MM.1S (cell line): ENCODE results near the gene CSE1L.

Source experiments
- EZH2 ChIP-seq: fragments of 300-600 bp; sonication (generic); optimal IDR thresholded peaks from 2 replicates; pipeline ENCODE3; 2017; ENCODE audit warnings: low read depth, mild to moderate bottlenecking, antibody characterized with exemption, low read length, mixed read lengths
- TF ChIP-seq, protein P1 (sequence below): fragments of 300-600 bp; sonication (generic); IDR thresholded peaks from 2 replicates; pipeline ENCODE4 v1.5.1; 2016; ENCODE audit warnings: antibody characterized with exemption, low read length, mixed read lengths

DNA sequence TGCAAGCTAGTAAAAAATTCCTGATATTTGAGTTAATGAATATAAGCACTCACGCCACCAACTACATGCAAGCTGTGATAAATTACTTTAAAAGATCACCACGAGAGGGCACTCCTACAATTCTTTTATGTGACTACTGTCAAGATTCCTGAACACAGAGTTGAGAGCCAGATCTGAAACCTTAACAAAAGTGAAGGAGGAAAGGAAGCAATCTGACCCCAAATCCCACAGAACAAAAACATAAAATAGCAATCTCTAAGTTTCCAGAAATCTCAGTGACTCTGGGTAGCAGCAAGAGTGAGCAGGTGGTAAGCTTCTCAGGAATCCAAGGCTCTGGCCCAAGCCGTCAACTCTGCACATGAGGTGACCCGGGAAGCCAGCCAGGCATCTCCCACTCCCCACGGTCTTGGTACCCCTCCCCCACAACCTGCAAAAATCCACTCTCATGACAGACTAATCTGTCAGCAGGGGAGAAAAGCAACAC lies 86.9 kb downstream of the CSE1L start:
- TF ChIP-seq, protein P1, sequence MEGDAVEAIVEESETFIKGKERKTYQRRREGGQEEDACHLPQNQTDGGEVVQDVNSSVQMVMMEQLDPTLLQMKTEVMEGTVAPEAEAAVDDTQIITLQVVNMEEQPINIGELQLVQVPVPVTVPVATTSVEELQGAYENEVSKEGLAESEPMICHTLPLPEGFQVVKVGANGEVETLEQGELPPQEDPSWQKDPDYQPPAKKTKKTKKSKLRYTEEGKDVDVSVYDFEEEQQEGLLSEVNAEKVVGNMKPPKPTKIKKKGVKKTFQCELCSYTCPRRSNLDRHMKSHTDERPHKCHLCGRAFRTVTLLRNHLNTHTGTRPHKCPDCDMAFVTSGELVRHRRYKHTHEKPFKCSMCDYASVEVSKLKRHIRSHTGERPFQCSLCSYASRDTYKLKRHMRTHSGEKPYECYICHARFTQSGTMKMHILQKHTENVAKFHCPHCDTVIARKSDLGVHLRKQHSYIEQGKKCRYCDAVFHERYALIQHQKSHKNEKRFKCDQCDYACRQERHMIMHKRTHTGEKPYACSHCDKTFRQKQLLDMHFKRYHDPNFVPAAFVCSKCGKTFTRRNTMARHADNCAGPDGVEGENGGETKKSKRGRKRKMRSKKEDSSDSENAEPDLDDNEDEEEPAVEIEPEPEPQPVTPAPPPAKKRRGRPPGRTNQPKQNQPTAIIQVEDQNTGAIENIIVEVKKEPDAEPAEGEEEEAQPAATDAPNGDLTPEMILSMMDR: peak; percentile 59
- no peak for TF ChIP-seq EZH2
